GM21526 (cell line): ENCODE data around the gene CAMSAP3.
"Not testable (repeated sequence)": the region's sequence is repeated elsewhere in the genome, so short reads cannot be mapped to it uniquely, and the experiment has no call there.

ENCODE experiments used
- ATAC-seq: cut with Tn5 transposase; IDR thresholded peaks from one replicate; pipeline ENCODE4 v1.9.1; 2021; ENCODE audit warnings: moderate library complexity; ENCODE audit not compliant: unreplicated experiment, low FRiP score

Gene CAMSAP3

GRCh38 chr19:7629347-7630054 lies 33.8 kb downstream of the CAMSAP3 start, which contains the start of the genes PET100 and XAB2:
Gene PET100 (plus strand): TSS chr19:7629793. CDS start chr19:7629834, 41 bp downstream.
Gene XAB2 (minus strand): TSS chr19:7629545. CDS start chr19:7629527, 18 bp downstream.
- ATAC-seq, result peak; percentile 65

- ATAC-seq, result no peak
Measured at GRCh38 chr19:7631577-7631976, 35.9 kb downstream of the CAMSAP3 start.

- no peak for ATAC-seq
Measured at GRCh38 chr19:7632340-7633203, 36.9 kb downstream of the CAMSAP3 start.

GRCh38 chr19:7633698-7634097 lies 38.0 kb downstream of the CAMSAP3 start, which contains the start of gene PCP2:
Gene PCP2 (minus strand): TSS chr19:7633719. CDS start chr19:7633457, 262 bp downstream.
- ATAC-seq, result no peak

GRCh38 chr19:7635670-7636069 lies 40.0 kb downstream of the CAMSAP3 start:
- no peak for ATAC-seq

GRCh38 chr19:7636317-7636690 lies 40.6 kb downstream of the CAMSAP3 start:
- ATAC-seq, result no peak

GRCh38 chr19:7636691-7637373 lies 41.2 kb downstream of the CAMSAP3 start, which contains the start of gene STXBP2:
Gene STXBP2 (plus strand): TSS chr19:7637110. CDS start chr19:7637150, 40 bp downstream.
- no peak for ATAC-seq

GRCh38 chr19:7637374-7638256 lies 42.0 kb downstream of the CAMSAP3 start:
- no peak for ATAC-seq

GRCh38 chr19:7638802-7639465 lies 43.3 kb downstream of the CAMSAP3 start:
- ATAC-seq, result no peak

- ATAC-seq, result no peak
Measured at GRCh38 chr19:7639863-7640348, 44.2 kb downstream of the CAMSAP3 start.

GRCh38 chr19:7640803-7641202 lies 45.1 kb downstream of the CAMSAP3 start:
- no peak for ATAC-seq

GRCh38 chr19:7641290-7642276 lies 45.9 kb downstream of the CAMSAP3 start:
- ATAC-seq, result no peak

GRCh38 chr19:7642295-7643030 lies 46.8 kb downstream of the CAMSAP3 start:
- no peak for ATAC-seq

- no peak for ATAC-seq
Measured at GRCh38 chr19:7643031-7643415, 47.4 kb downstream of the CAMSAP3 start.

GRCh38 chr19:7643629-7644549 lies 48.2 kb downstream of the CAMSAP3 start:
- ATAC-seq, result not testable (repeated sequence)

- ATAC-seq, result no peak
Measured at GRCh38 chr19:7644550-7644877, 48.9 kb downstream of the CAMSAP3 start.
